GM20431 (cell line): ENCODE data around the gene WNK2.
"Not testable (repeated sequence)": the region's sequence is repeated elsewhere in the genome, so short reads cannot be mapped to it uniquely, and the experiment has no call there.

Source experiments
- in situ Hi-C: fragments of 300-500 bp; cut with MseI, MboI; formaldehyde crosslinking; loops from one replicate; pipeline ENCODE4 v1.15.0; 2020; ENCODE audit warnings: low sequenced_read_pairs; ENCODE audit not compliant: unreplicated experiment

The WNK2 gene

DNA sequence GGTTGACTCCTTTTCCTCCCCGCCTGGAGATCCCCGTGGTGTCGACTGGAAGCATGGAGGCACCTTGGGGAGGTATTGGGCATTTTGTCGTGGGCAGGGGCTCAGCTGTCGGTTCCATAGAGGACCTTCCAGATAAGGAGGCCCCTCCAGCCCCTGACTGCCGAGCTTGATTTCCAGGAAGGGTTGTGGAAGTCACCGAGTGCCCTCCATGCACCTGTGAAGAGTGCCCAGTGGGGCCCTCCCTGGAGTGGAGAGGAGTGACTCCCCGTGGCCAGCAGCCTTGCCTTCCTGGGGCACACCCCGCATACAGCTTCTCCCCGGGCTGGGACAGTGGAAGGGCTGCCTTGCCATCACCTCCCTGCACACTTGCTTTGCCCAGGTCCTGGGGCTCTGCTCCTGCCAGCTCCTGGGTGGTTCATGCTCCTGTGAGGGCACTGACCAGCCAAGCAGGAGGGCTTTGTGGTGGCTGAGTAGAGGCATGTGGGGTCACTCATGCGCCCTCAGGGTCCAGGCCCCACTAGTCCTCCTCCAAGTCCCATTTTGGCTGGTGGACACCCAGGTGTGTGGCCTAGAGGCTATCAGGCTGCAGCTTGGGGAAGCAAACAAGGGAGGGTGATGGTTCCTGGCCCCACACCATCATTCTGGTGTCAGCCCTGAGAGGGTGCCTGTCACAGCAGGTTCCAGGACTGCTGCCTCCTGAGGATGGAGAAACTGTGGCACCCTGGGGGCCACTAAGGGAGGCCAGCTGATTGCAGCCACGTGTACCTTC lies 133.0 kb downstream of the WNK2 start:
- in situ Hi-C loops = no loop called here

- in situ Hi-C loops = no loop called here
Measured at GRCh38 chr9:93317495-93318094, 133.7 kb downstream of the WNK2 start.

GRCh38 chr9:93318480-93318879 lies 134.5 kb downstream of the WNK2 start:
- in situ Hi-C loops = no loop called here

- in situ Hi-C loops = no loop called here
Measured at GRCh38 chr9:93319301-93319991, 135.5 kb downstream of the WNK2 start.

GRCh38 chr9:93319992-93320500 lies 136.1 kb downstream of the WNK2 start:
- in situ Hi-C loops = no loop called here

DNA sequence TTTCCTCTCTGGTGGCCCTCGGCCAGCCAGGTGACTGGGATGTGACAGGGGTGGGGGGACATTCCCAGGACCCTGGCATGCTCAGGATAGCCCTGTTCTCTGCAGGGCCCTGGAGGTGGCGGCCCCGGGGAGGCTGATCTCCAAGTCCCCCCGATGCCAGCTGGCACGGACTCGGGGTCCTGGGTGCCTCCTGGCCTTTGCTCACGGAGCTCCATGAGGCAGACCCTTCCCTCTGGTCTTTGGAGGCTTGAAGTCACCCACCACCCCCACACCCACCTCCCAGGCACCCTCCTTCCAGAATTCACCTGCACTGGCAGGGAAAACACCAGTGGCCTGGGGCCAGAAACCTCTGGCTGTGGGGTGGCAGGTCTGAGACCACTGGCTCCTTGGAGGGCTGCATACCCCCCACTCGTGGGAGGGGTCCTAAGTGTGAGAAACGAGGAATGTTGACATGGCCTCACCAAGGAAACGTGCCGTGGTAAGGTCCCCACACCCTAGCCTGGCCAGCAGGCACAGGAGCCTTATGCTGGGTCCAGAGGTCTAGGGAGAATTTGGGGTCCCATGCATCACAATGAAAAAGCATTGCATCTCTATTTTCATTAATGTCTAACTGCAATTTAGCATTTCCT lies 136.8 kb downstream of the WNK2 start:
- in situ Hi-C loops = no loop called here

- in situ Hi-C loops = no loop called here
Measured at GRCh38 chr9:93321220-93321610, 137.3 kb downstream of the WNK2 start.

- in situ Hi-C loops = not testable (repeated sequence)
Measured at GRCh38 chr9:93323446-93323954, 139.6 kb downstream of the WNK2 start.

- in situ Hi-C loops = no loop called here
Measured at GRCh38 chr9:93324191-93324834, 140.4 kb downstream of the WNK2 start.

DNA sequence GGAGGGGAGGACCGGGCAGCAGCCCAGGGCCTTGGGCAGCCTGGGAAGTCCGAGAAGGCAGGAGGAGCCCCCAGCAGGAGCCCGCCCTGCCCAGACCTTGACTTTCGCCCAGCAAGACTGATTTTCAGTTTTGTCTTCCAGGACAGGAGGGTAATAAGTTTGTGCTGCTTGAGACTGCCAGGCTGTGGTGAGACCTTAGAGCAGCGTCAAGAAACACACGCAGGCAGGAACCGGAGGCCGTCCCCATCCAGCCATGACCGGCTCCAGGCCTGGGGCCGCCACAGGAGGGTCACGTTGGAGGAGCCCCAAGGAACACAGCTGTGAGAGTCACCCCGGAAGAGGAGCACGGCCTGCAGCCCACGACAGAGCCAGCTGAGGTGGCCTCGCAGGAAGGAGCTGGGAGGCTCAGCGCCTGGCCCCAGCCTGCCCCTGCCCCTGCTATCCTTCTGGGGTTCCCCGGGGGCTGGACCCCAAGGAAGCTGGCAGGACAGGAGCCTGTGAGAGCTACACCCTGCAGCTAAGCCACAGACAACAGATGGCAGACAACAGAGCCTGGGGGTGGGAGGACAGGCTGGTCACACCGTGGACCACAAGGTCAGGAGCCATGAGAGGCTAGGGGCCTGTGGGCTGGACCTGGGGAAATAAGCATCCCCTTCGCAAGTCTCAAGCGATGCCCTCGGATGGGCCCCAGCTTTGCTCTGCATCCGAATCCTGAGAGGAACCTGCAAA lies 141.5 kb downstream of the WNK2 start:
- in situ Hi-C loops = no loop called here

GRCh38 chr9:93326056-93326455 lies 142.1 kb downstream of the WNK2 start:
- in situ Hi-C loops = no loop called here

- in situ Hi-C loops = no loop called here
Measured at GRCh38 chr9:93326654-93327053, 142.7 kb downstream of the WNK2 start.

DNA sequence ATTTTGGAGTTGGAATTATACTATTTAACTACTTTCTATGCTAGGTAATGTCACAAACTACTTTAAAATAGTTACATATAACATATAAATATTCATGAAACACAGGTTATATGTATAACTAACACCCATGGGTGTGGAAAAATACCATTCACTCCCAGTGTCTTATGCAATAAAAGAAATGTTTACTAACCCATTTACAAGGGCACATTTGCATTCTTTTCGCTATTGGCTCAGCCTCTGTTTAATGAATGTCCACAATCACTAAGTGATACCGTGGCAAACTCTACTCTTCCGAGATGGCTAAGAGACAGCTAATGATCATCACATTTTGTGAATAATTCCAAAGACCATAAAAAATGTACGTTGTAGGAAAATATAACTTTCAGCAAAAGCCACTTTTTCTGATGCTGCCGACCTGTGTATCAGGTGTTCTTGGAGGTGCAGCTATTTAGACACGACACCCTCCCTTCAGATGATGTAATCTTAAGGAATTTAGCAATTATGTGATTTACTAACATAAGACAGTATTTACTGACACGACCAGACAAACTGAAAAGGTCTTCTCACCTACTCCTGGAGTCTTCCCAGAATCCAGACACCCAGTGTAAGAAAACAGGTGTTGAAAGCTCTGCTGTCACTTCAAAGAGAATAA lies 145.8 kb downstream of the WNK2 start:
- in situ Hi-C loops = no loop called here

GRCh38 chr9:93332317-93332716 lies 148.4 kb downstream of the WNK2 start:
- in situ Hi-C loops = no loop called here

- in situ Hi-C loops = no loop called here
Measured at GRCh38 chr9:93336720-93337119, 152.8 kb downstream of the WNK2 start.

GRCh38 chr9:93338196-93338595 lies 154.3 kb downstream of the WNK2 start:
- in situ Hi-C loops = not testable (repeated sequence)

GRCh38 chr9:93340091-93340490 lies 156.2 kb downstream of the WNK2 start:
- in situ Hi-C loops = no loop called here

DNA sequence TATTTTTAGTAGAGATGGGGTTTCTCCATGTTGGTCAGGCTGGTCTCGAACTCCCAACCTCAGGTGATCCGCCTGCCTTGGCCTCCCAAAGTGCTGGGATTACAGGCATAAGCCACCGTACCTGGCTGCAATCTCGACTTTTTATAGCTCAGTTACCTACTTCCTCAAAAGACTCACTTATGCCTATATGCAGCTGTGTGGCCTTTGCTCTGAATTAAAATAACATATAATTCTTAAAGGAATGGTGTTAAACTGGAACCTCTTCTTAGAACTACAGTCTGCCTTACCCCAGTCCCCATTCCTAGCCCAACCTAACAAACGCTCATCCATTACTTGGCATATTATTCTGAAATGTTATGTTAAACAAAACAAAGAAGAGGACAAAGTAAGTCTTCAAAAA lies 157.9 kb downstream of the WNK2 start:
- in situ Hi-C loops = not testable (repeated sequence)

GRCh38 chr9:93342428-93342827 lies 158.5 kb downstream of the WNK2 start:
- in situ Hi-C loops = not testable (repeated sequence)
